HL-60 (cell line): ENCODE results near the gene STAMBPL1.

Experiments used
- CTCF ChIP-seq: IDR thresholded peaks from one replicate; pipeline ENCODE4 v1.5.1; 2011; ENCODE audit warnings: low read length, control low read depth, inconsistent platforms; ENCODE audit not compliant: insufficient read depth
- GABPA ChIP-seq: IDR thresholded peaks from 2 replicates; pipeline ENCODE4 v1.6.1; 2012; ENCODE audit warnings: low read depth
- POLR2AphosphoS5 ChIP-seq: IDR thresholded peaks from 2 replicates; pipeline ENCODE4 v1.6.1; 2012; ENCODE audit warnings: low read depth
- TF ChIP-seq, protein P1 (sequence below): IDR thresholded peaks from 2 replicates; pipeline ENCODE4 v1.6.1; 2012; ENCODE audit warnings: low read depth; ENCODE audit not compliant: insufficient replicate concordance

DNA sequence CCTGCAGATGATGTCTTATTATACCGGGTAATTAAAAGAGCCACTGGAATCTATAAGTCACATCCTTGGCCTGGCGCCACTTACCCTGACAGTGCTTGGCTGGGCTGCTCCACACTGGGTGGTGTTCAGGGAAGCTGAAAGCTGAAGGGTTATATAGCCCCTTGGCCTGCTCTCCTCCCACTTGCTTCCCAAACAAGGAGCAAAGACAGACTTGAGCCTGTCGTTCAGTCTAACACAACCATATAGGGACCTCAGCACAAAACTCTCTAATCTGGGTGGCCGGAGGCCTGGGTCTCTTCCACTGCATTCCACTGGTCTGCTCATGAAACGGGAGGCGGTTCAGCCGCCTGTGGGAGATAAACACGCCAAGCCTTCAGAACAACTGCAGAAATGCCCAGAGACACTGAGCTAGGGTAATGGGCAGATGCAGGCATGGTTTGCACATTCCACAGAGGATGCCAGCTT is 72.6 kb downstream of the STAMBPL1 start, which contains the start of gene ACTA2:
- TF ChIP-seq CTCF (no peak), GABPA (no peak), POLR2AphosphoS5 (no peak)
- TF ChIP-seq, protein P1, sequence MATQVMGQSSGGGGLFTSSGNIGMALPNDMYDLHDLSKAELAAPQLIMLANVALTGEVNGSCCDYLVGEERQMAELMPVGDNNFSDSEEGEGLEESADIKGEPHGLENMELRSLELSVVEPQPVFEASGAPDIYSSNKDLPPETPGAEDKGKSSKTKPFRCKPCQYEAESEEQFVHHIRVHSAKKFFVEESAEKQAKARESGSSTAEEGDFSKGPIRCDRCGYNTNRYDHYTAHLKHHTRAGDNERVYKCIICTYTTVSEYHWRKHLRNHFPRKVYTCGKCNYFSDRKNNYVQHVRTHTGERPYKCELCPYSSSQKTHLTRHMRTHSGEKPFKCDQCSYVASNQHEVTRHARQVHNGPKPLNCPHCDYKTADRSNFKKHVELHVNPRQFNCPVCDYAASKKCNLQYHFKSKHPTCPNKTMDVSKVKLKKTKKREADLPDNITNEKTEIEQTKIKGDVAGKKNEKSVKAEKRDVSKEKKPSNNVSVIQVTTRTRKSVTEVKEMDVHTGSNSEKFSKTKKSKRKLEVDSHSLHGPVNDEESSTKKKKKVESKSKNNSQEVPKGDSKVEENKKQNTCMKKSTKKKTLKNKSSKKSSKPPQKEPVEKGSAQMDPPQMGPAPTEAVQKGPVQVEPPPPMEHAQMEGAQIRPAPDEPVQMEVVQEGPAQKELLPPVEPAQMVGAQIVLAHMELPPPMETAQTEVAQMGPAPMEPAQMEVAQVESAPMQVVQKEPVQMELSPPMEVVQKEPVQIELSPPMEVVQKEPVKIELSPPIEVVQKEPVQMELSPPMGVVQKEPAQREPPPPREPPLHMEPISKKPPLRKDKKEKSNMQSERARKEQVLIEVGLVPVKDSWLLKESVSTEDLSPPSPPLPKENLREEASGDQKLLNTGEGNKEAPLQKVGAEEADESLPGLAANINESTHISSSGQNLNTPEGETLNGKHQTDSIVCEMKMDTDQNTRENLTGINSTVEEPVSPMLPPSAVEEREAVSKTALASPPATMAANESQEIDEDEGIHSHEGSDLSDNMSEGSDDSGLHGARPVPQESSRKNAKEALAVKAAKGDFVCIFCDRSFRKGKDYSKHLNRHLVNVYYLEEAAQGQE: no peak
